Measurements from ENCODE around the gene PCBD1. TPM values are rescaled to one million over a fixed set of nuclear protein-coding genes. Genes with fewer than 3 reads are reported as not detected.
"Not testable (repeated sequence)": the region's sequence is repeated elsewhere in the genome, so short reads cannot be mapped to it uniquely, and the experiment has no call there.

Gene PCBD1
- total RNA-seq, 1 experiment from 2014 or later, result 52.4 TPM

- Mint-ChIP-seq H3K4me3 (ENCODE audit: unreplicated experiment) (no peak overlapping the region), H3K9me3 (ENCODE audit: unreplicated experiment) (no peaks in the 10 kb centered on the region), H3K4me1 (ENCODE audit: insufficient read depth, unreplicated experiment) (peaks cover 7% of the 10 kb centered on the region), H3K27me3 (ENCODE audit: insufficient read depth, unreplicated experiment) (peaks cover 49% of the 10 kb centered on the region), H3K27ac (ENCODE audit: low read depth, unreplicated experiment) (no peak overlapping the region), H3K36me3 (ENCODE audit: insufficient read depth, unreplicated experiment) (no peaks in the 10 kb centered on the region)
- no TSS peak for BruUV-seq (replicated peaks)
- TF ChIP-seq CTCF (IDR thresholded peaks at IDR 0.05; ENCODE audit: unreplicated experiment), result no peak
- DNase-seq (ENCODE audit: unreplicated experiment), result no peak
- CTCF ChIA-PET, result interaction anchor here (0.5 to 7.7 kb wide), 10 partner anchors 12 to 568 kb away, joined by 3 to 72 read pairs (median 6); partner anchors contain the start of gene UNC5B
- POLR2A ChIA-PET, result interaction anchor here (0.6 kb wide), 1 partner anchor 389 kb away, joined by 3 read pairs; no protein-coding TSS in a partner anchor
- intact Hi-C loops (cut with micrococcal nuclease), result no loop called here
Observed at GRCh38 chr10:70923696-70924095, 35.3 kb upstream of the PCBD1 start.

DNA sequence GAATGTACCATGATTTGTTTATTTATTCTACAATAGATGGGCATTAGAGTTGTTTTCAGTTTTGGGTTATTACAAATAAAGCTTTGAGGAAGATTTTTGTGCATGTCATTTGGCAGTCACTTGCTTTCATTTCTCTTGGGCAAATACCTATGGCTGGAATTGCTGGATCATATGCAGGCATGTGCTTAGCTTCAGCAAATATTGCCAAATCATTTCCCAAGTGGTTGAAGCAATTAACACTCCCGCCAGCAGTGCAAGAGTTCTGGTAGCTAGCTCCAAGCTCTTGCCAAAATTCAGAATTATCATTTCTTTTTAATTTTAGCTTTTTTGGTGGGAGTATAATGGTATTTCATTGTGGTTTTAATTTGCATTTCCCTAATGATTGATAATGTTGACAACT is 32.9 kb upstream of the PCBD1 start:
- peaks cover 7% of the 10 kb centered on the region for H3K4me1 Mint-ChIP-seq (ENCODE audit: insufficient read depth, unreplicated experiment)
- ChIA-PET CTCF (interaction anchor here (0.5 to 7.7 kb wide), 5 partner anchors 16 to 389 kb away, joined by 3 to 72 read pairs (median 4); no protein-coding TSS in a partner anchor), POLR2A (interaction anchor here (0.7 to 1.2 kb wide), 2 partner anchors 291 to 374 kb away, joined by 3 to 4 read pairs; partner anchors contain the start of gene UNC5B)
- no peaks in the 10 kb centered on the region for H3K36me3 Mint-ChIP-seq (ENCODE audit: insufficient read depth, unreplicated experiment)
- intact Hi-C loops (cut with micrococcal nuclease), result no loop called here
- no TSS peak for BruUV-seq (replicated peaks)
- H3K9me3 Mint-ChIP-seq (ENCODE audit: unreplicated experiment), result no peaks in the 10 kb centered on the region
- peaks cover 73% of the 10 kb centered on the region for H3K27me3 Mint-ChIP-seq (ENCODE audit: insufficient read depth, unreplicated experiment)
- no peak for TF ChIP-seq CTCF (IDR thresholded peaks at IDR 0.05; ENCODE audit: unreplicated experiment)
- H3K27ac Mint-ChIP-seq (ENCODE audit: low read depth, unreplicated experiment), result no peak overlapping the region
- no peak overlapping the region for H3K4me3 Mint-ChIP-seq (ENCODE audit: unreplicated experiment)
- DNase-seq (ENCODE audit: unreplicated experiment), result no peak

DNA sequence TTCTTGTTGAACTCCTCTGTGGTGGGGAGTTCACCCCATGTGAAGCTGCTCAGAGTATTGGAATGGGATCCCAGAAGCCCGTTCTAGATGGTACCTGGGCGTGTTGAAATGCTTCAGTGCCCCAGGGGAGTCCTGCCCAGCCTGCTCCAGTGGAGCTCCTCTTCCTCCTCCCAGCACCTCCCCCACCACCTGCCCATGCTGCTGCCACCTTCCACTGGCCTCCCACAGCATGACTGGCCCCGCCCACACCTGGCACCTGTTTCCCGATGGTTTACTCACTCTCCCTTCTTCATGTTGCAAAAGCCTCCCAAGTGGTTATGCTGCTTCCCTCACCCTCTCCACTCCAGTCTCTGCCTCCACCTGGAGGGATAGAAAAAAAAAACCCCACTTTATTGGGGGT is 32.2 kb upstream of the PCBD1 start:
- no peak overlapping the region for H3K27ac Mint-ChIP-seq (ENCODE audit: low read depth, unreplicated experiment)
- no peak overlapping the region for H3K4me3 Mint-ChIP-seq (ENCODE audit: unreplicated experiment)
- DNase-seq (ENCODE audit: unreplicated experiment), result peak; percentile 59
- peaks cover 6% of the 10 kb centered on the region for H3K4me1 Mint-ChIP-seq (ENCODE audit: insufficient read depth, unreplicated experiment)
- ChIA-PET POLR2A (interaction anchor here (1.2 kb wide), 1 partner anchor 291 kb away, joined by 3 read pairs; the partner anchor contains the start of gene UNC5B), CTCF (interaction anchor here (0.6 to 7.7 kb wide), 5 partner anchors 16 to 1939 kb away, joined by 3 to 72 read pairs (median 3); no protein-coding TSS in a partner anchor)
- intact Hi-C loops (cut with micrococcal nuclease), result no loop called here
- H3K27me3 Mint-ChIP-seq (ENCODE audit: insufficient read depth, unreplicated experiment), result peaks cover 79% of the 10 kb centered on the region
- BruUV-seq (replicated peaks), result no TSS peak
- H3K9me3 Mint-ChIP-seq (ENCODE audit: unreplicated experiment), result no peaks in the 10 kb centered on the region
- TF ChIP-seq CTCF (IDR thresholded peaks at IDR 0.05; ENCODE audit: unreplicated experiment), result no peak
- H3K36me3 Mint-ChIP-seq (ENCODE audit: insufficient read depth, unreplicated experiment), result no peaks in the 10 kb centered on the region

- BruUV-seq (replicated peaks); POLR2A ChIA-PET; DNase-seq (ENCODE audit: unreplicated experiment); intact Hi-C loops (cut with micrococcal nuclease); H3K36me3 Mint-ChIP-seq (ENCODE audit: insufficient read depth, unreplicated experiment); H3K4me3 Mint-ChIP-seq (ENCODE audit: unreplicated experiment); H3K27ac Mint-ChIP-seq (ENCODE audit: low read depth, unreplicated experiment); H3K9me3 Mint-ChIP-seq (ENCODE audit: unreplicated experiment); H3K4me1 Mint-ChIP-seq (ENCODE audit: insufficient read depth, unreplicated experiment): not testable (repeated sequence)
- peaks cover 79% of the 10 kb centered on the region for H3K27me3 Mint-ChIP-seq (ENCODE audit: insufficient read depth, unreplicated experiment)
- CTCF ChIA-PET, result interaction anchor here (0.6 to 7.7 kb wide), 2 partner anchors 15 to 303 kb away, joined by 3 to 72 read pairs; no protein-coding TSS in a partner anchor
Observed at GRCh38 chr10:70919906-70920305, 31.5 kb upstream of the PCBD1 start.

All from MCF 10A (cell line).